ENCODE data around the gene ROBO1. TPM values are rescaled to one million over a fixed set of nuclear protein-coding genes. Genes with fewer than 3 reads are reported as not detected.

ROBO1 gene
- total RNA-seq, 1 experiment from 2014 or later: 67.6 TPM

- Histone ChIP-seq H3K9me3 (ENCODE audit: low read depth, low read length, poor library complexity, severe bottlenecking) (no peaks in the 10 kb centered on the region), H3K4me3 (ENCODE audit: low read depth, low read length, poor library complexity, severe bottlenecking) (no peak overlapping the region), H3K36me3 (ENCODE audit: insufficient read depth, low read length, poor library complexity, severe bottlenecking) (no peaks in the 10 kb centered on the region), H3K27me3 (replicated peaks; ENCODE audit: insufficient read depth, low read depth, low read length, poor library complexity) (no peaks in the 10 kb centered on the region), H3K4me1 (ENCODE audit: insufficient read depth, low read length, poor library complexity, severe bottlenecking) (no peaks in the 10 kb centered on the region), H3K27ac (ENCODE audit: low read depth, low read length, poor library complexity, severe bottlenecking) (no peak overlapping the region)
- intact Hi-C loops (cut with micrococcal nuclease; ENCODE audit: unreplicated experiment): no loop called here
- POLR2A ChIA-PET (ENCODE audit: low non-redundant PET): no interaction called here
- TF ChIP-seq EZH2 (IDR thresholded peaks at IDR 0.05; ENCODE audit: borderline replicate concordance, low read depth, low read length, poor library complexity, severe bottlenecking) (no peak), CTCF (conservative IDR thresholded peaks at IDR 0.05; ENCODE audit: low read depth, low read length) (no peak)
- CTCF ChIA-PET: no interaction called here
- no TSS peak for BruUV-seq (replicated peaks)
- peak; percentile 1 for DNase-seq (ENCODE audit: low spot score)
These were observed 116.2 kb downstream of the ROBO1 start for GRCh38 chr3:79651536-79652065.

- ChIA-PET CTCF (no interaction called here), POLR2A (ENCODE audit: low non-redundant PET) (no interaction called here)
- Histone ChIP-seq H3K27me3 (replicated peaks; ENCODE audit: insufficient read depth, low read depth, low read length, poor library complexity) (no peaks in the 10 kb centered on the region), H3K9me3 (ENCODE audit: low read depth, low read length, poor library complexity, severe bottlenecking) (no peaks in the 10 kb centered on the region), H3K27ac (ENCODE audit: low read depth, low read length, poor library complexity, severe bottlenecking) (no peak overlapping the region), H3K4me1 (ENCODE audit: insufficient read depth, low read length, poor library complexity, severe bottlenecking) (no peaks in the 10 kb centered on the region), H3K4me3 (ENCODE audit: low read depth, low read length, poor library complexity, severe bottlenecking) (no peak overlapping the region), H3K36me3 (ENCODE audit: insufficient read depth, low read length, poor library complexity, severe bottlenecking) (no peaks in the 10 kb centered on the region)
- no peak for DNase-seq (ENCODE audit: low spot score)
- BruUV-seq (replicated peaks): no TSS peak
- intact Hi-C loops (cut with micrococcal nuclease; ENCODE audit: unreplicated experiment): no loop called here
- TF ChIP-seq EZH2 (IDR thresholded peaks at IDR 0.05; ENCODE audit: borderline replicate concordance, low read depth, low read length, poor library complexity, severe bottlenecking) (no peak), CTCF (conservative IDR thresholded peaks at IDR 0.05; ENCODE audit: low read depth, low read length) (no peak)
These were observed 127.9 kb downstream of the ROBO1 start for GRCh38 chr3:79639855-79640254.

- H3K36me3 ChIP-seq (ENCODE audit: insufficient read depth, low read length, poor library complexity, severe bottlenecking): no peaks in the 10 kb centered on the region
- DNase-seq (ENCODE audit: low spot score): no peak
- ChIA-PET POLR2A (ENCODE audit: low non-redundant PET) (no interaction called here), CTCF (no interaction called here)
- BruUV-seq (replicated peaks): no TSS peak
- no peak overlapping the region for H3K27ac ChIP-seq (ENCODE audit: low read depth, low read length, poor library complexity, severe bottlenecking)
- intact Hi-C loops (cut with micrococcal nuclease; ENCODE audit: unreplicated experiment): no loop called here
- H3K4me1 ChIP-seq (ENCODE audit: insufficient read depth, low read length, poor library complexity, severe bottlenecking): no peaks in the 10 kb centered on the region
- H3K9me3 ChIP-seq (ENCODE audit: low read depth, low read length, poor library complexity, severe bottlenecking): no peaks in the 10 kb centered on the region
- no peak overlapping the region for H3K4me3 ChIP-seq (ENCODE audit: low read depth, low read length, poor library complexity, severe bottlenecking)
- no peaks in the 10 kb centered on the region for H3K27me3 ChIP-seq (replicated peaks; ENCODE audit: insufficient read depth, low read depth, low read length, poor library complexity)
- TF ChIP-seq CTCF (conservative IDR thresholded peaks at IDR 0.05; ENCODE audit: low read depth, low read length) (no peak), EZH2 (IDR thresholded peaks at IDR 0.05; ENCODE audit: borderline replicate concordance, low read depth, low read length, poor library complexity, severe bottlenecking) (no peak)
These were observed 131.4 kb downstream of the ROBO1 start for GRCh38 chr3:79636372-79636771.

Data from A673 (cell line).